Cerebellar cortex (tissue), 1 donor: ENCODE data around the gene ATAD5.
A peak's percentile ranks its signal among the peaks of the same experiment; 100 is the strongest.
"Not testable (repeated sequence)": the region's sequence is repeated elsewhere in the genome, so short reads cannot be mapped to it uniquely, and the experiment has no call there.

Source experiments
- DNase-seq: peaks from one replicate; pipeline ENCODE4 v3.0.0-alpha.2; 2015; ENCODE audit warnings: low spot score

The ATAD5 gene

GRCh38 chr17:30824002-30824355 is 7.8 kb upstream of the ATAD5 start:
- no peak for DNase-seq

- DNase-seq: peak; percentile 90
Measured at GRCh38 chr17:30824356-30825145, 7.2 kb upstream of the ATAD5 start, which contains the start of gene CRLF3. TSS of gene CRLF3 (minus strand) at chr17:30824692. CDS start at chr17:30824651, 41 bp downstream.

GRCh38 chr17:30827082-30827481 is 4.7 kb upstream of the ATAD5 start:
- DNase-seq: no peak

GRCh38 chr17:30829022-30829421 is 2.7 kb upstream of the ATAD5 start:
- DNase-seq: no peak

- DNase-seq: peak; percentile 48
Measured at GRCh38 chr17:30831257-30831656, 509 bp upstream of the ATAD5 start.

GRCh38 chr17:30832438-30833124 is 815 bp downstream of the ATAD5 start:
- DNase-seq: no peak

- no peak for DNase-seq
Measured at GRCh38 chr17:30838202-30838807, 6.5 kb downstream of the ATAD5 start.

GRCh38 chr17:30840771-30841170 is 9.0 kb downstream of the ATAD5 start:
- DNase-seq: no peak

- no peak for DNase-seq
Measured at GRCh38 chr17:30848021-30848420, 16.3 kb downstream of the ATAD5 start.

- DNase-seq: no peak
Measured at GRCh38 chr17:30854146-30854545, 22.4 kb downstream of the ATAD5 start.

- no peak for DNase-seq
Measured at GRCh38 chr17:30858556-30859250, 26.9 kb downstream of the ATAD5 start.

GRCh38 chr17:30864636-30865035 is 32.9 kb downstream of the ATAD5 start:
- DNase-seq: no peak

GRCh38 chr17:30869005-30869404 is 37.2 kb downstream of the ATAD5 start:
- no peak for DNase-seq

- no peak for DNase-seq
Measured at GRCh38 chr17:30886187-30886586, 54.4 kb downstream of the ATAD5 start.

GRCh38 chr17:30894236-30894635 is 62.5 kb downstream of the ATAD5 start:
- no peak for DNase-seq

GRCh38 chr17:30897311-30897710 is 65.5 kb downstream of the ATAD5 start:
- no peak for DNase-seq

- DNase-seq: no peak
Measured at GRCh38 chr17:30905742-30906100, 74.0 kb downstream of the ATAD5 start.

- DNase-seq: peak; percentile 94
Measured at GRCh38 chr17:30906101-30906911, 74.5 kb downstream of the ATAD5 start, which contains the start of gene TEFM. TSS of gene TEFM (minus strand) at chr17:30906238. CDS start at chr17:30906198, 40 bp downstream.

- no peak for DNase-seq
Measured at GRCh38 chr17:30908717-30909420, 77.1 kb downstream of the ATAD5 start.

GRCh38 chr17:30910151-30910550 is 78.4 kb downstream of the ATAD5 start:
- DNase-seq: not testable (repeated sequence)

- no peak for DNase-seq
Measured at GRCh38 chr17:30913955-30914354, 82.2 kb downstream of the ATAD5 start.
